ENCODE measurements around the gene GABRA6.
"Not testable (repeated sequence)": the region's sequence is repeated elsewhere in the genome, so short reads cannot be mapped to it uniquely, and the experiment has no call there.

GABRA6 gene
- 0 to 0.11 (median 0) reads per million in 18 experiments for total RNA-seq

- no peak for DNase-seq
Observed at GRCh38 chr5:161685461-161685860, at the start of gene GABRA6. Gene GABRA6 (plus strand): TSS chr5:161685721. CDS start chr5:161685990, 269 bp downstream.

GRCh38 chr5:161637591-161637990 lies 47.9 kb upstream of the GABRA6 start:
- no peak for DNase-seq

- DNase-seq: no peak
Observed at GRCh38 chr5:161641444-161641843, 44.1 kb upstream of the GABRA6 start.

GRCh38 chr5:161645264-161645663 lies 40.3 kb upstream of the GABRA6 start:
- no peak for DNase-seq

GRCh38 chr5:161651926-161652325 lies 33.6 kb upstream of the GABRA6 start:
- not testable (repeated sequence) for DNase-seq

GRCh38 chr5:161660806-161661205 lies 24.7 kb upstream of the GABRA6 start:
- DNase-seq: no peak

- no peak for DNase-seq
Observed at GRCh38 chr5:161663431-161663830, 22.1 kb upstream of the GABRA6 start.

- no peak for DNase-seq
Observed at GRCh38 chr5:161676103-161676502, 9.4 kb upstream of the GABRA6 start.

- no peak for DNase-seq
Observed at GRCh38 chr5:161686149-161686548, 628 bp downstream of the GABRA6 start.

GRCh38 chr5:161686881-161687280 lies 1.4 kb downstream of the GABRA6 start:
- no peak for DNase-seq

- no peak for DNase-seq
Observed at GRCh38 chr5:161687316-161687715, 1.8 kb downstream of the GABRA6 start.

- no peak for DNase-seq
Observed at GRCh38 chr5:161691911-161692310, 6.4 kb downstream of the GABRA6 start.

GRCh38 chr5:161697001-161697400 lies 11.5 kb downstream of the GABRA6 start:
- DNase-seq: no peak

GRCh38 chr5:161700065-161700464 lies 14.5 kb downstream of the GABRA6 start:
- DNase-seq: no peak

- DNase-seq: no peak
Observed at GRCh38 chr5:161703528-161703927, 18.0 kb downstream of the GABRA6 start.

GRCh38 chr5:161707382-161707781 lies 21.9 kb downstream of the GABRA6 start:
- no peak for DNase-seq

GRCh38 chr5:161709239-161709638 lies 23.7 kb downstream of the GABRA6 start:
- DNase-seq: no peak

GRCh38 chr5:161713042-161713441 lies 27.5 kb downstream of the GABRA6 start:
- DNase-seq: no peak

GRCh38 chr5:161719157-161719556 lies 33.6 kb downstream of the GABRA6 start:
- no peak for DNase-seq

- no peak for DNase-seq
Observed at GRCh38 chr5:161720460-161720859, 34.9 kb downstream of the GABRA6 start.

GRCh38 chr5:161734741-161735140 lies 49.2 kb downstream of the GABRA6 start:
- no peak for DNase-seq

- DNase-seq: no peak
Observed at GRCh38 chr5:161740433-161740832, 54.9 kb downstream of the GABRA6 start.

- DNase-seq: no peak
Observed at GRCh38 chr5:161744276-161744675, 58.8 kb downstream of the GABRA6 start.

GRCh38 chr5:161745392-161745791 lies 59.9 kb downstream of the GABRA6 start:
- no peak for DNase-seq

GRCh38 chr5:161751265-161751664 lies 65.7 kb downstream of the GABRA6 start:
- no peak for DNase-seq
